Measurements from ENCODE around the gene DPP6.

The DPP6 gene

DNA sequence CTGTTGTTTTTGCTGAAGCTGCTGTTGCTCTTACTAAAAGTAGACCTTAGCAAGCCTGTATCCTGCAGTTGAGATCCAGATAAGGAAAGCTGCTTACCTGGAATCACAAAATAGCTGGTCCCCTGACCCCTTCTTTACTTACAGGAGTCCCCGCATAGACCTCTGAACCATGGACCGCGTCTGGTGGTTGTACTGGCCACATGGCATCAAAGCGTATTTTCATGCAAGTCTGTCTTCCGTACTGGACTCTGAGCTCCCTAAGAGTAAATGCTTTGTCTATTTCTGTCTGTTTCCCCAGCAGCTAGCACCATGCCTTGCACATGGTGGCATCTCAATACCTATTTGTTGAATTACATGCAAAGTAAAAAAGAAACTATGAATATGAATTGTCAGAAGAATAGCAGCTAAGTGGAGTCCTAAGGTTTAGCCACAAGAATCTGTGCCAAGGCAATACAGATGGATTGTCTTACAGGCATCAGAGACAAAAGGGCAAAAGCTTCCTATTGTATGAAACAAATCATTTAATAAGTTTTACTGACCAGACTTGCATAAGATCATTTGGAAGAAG, 791.6 kb downstream of the DPP6 start:
- Histone ChIP-seq H3K4me3 (ENCODE audit: low read length, poor library complexity, severe bottlenecking) (no peak overlapping the region), H3K9me3 (ENCODE audit: insufficient read depth, low read depth, low read length) (no peaks in the 10 kb centered on the region), H3K4me1 (ENCODE audit: insufficient read depth, low read length, poor library complexity, severe bottlenecking) (peaks cover 21% of the 10 kb centered on the region), H3F3A (ENCODE audit: low read depth) (no peaks in the 10 kb centered on the region), H3K9me2 (replicated peaks; ENCODE audit: low read depth, low read length) (no peaks in the 10 kb centered on the region), H3K27me3 (ENCODE audit: insufficient read depth, low read length, poor library complexity, severe bottlenecking) (no peaks in the 10 kb centered on the region), H3K79me2 (ENCODE audit: insufficient read depth, low read length) (no peaks in the 10 kb centered on the region), H3K36me3 (ENCODE audit: insufficient read depth, low read length) (no peaks in the 10 kb centered on the region), H3K4me2 (ENCODE audit: low read depth, low read length, poor library complexity, severe bottlenecking) (no peak overlapping the region), H2AFZ (ENCODE audit: low read length) (peak overlapping the region; percentile 45; the same call in 1 of the 2 replicates), H3K9ac (ENCODE audit: low read depth, low read length, poor library complexity, severe bottlenecking) (no peak overlapping the region), H4K20me1 (ENCODE audit: insufficient read depth, low read length, poor library complexity, severe bottlenecking) (no peaks in the 10 kb centered on the region)
- TF ChIP-seq, protein P1, sequence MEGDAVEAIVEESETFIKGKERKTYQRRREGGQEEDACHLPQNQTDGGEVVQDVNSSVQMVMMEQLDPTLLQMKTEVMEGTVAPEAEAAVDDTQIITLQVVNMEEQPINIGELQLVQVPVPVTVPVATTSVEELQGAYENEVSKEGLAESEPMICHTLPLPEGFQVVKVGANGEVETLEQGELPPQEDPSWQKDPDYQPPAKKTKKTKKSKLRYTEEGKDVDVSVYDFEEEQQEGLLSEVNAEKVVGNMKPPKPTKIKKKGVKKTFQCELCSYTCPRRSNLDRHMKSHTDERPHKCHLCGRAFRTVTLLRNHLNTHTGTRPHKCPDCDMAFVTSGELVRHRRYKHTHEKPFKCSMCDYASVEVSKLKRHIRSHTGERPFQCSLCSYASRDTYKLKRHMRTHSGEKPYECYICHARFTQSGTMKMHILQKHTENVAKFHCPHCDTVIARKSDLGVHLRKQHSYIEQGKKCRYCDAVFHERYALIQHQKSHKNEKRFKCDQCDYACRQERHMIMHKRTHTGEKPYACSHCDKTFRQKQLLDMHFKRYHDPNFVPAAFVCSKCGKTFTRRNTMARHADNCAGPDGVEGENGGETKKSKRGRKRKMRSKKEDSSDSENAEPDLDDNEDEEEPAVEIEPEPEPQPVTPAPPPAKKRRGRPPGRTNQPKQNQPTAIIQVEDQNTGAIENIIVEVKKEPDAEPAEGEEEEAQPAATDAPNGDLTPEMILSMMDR (conservative IDR thresholded peaks at IDR 0.05; ENCODE audit: low read length): no peak
- no peak for TF ChIP-seq EZH2phosphoT487 (IDR thresholded peaks at IDR 0.05; ENCODE audit: borderline replicate concordance)

DNA sequence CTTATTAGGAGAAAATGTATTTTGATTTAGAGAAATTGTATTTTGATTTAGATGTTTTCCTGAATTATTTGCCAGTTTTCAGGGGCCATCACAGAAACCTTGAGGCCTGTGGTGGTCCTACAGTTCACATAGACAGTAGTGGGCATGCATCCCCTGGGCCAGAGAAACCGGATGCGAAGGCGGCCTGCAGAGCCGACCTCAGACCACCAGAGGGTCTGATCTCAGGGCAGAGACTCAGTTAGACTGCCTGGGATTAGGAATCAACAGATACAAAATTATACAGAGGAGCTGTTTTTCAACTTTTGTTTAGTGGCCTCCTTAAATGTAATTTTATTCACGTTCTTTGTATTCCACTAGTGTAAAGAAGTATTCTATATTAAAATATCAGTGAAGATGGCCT, 792.3 kb downstream of the DPP6 start:
- TF ChIP-seq, protein P1 (conservative IDR thresholded peaks at IDR 0.05; ENCODE audit: low read length): peak; percentile 22
- TF ChIP-seq EZH2phosphoT487 (IDR thresholded peaks at IDR 0.05; ENCODE audit: borderline replicate concordance): no peak
- Histone ChIP-seq H3K4me3 (ENCODE audit: low read length, poor library complexity, severe bottlenecking) (no peak overlapping the region), H4K20me1 (ENCODE audit: insufficient read depth, low read length, poor library complexity, severe bottlenecking) (no peaks in the 10 kb centered on the region), H3F3A (ENCODE audit: low read depth) (no peaks in the 10 kb centered on the region), H3K79me2 (ENCODE audit: insufficient read depth, low read length) (no peaks in the 10 kb centered on the region), H3K27me3 (ENCODE audit: insufficient read depth, low read length, poor library complexity, severe bottlenecking) (no peaks in the 10 kb centered on the region), H2AFZ (ENCODE audit: low read length) (no peak overlapping the region), H3K4me2 (ENCODE audit: low read depth, low read length, poor library complexity, severe bottlenecking) (no peak overlapping the region), H3K9me2 (replicated peaks; ENCODE audit: low read depth, low read length) (no peaks in the 10 kb centered on the region), H3K9ac (ENCODE audit: low read depth, low read length, poor library complexity, severe bottlenecking) (no peak overlapping the region), H3K4me1 (ENCODE audit: insufficient read depth, low read length, poor library complexity, severe bottlenecking) (peaks cover 21% of the 10 kb centered on the region), H3K36me3 (ENCODE audit: insufficient read depth, low read length) (no peaks in the 10 kb centered on the region), H3K9me3 (ENCODE audit: insufficient read depth, low read depth, low read length) (no peaks in the 10 kb centered on the region)

DNA sequence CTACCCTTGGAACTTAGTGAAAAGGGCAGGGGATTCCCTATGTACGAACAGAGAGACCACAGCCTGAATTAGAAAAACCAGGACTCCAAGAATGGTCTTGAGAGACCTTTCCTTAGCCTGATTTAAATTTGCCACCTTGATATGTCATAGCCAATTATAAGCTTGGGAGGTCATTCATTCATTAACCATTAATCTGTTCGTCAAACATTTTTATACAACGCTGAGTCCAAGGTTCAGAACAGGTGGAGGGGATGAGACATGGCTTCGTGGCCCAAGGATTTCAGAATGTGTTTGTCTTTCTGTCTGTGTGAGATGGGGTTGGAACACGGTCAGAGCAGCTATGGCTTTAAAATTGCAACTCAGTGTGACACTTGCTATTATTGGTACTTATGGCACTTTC, 792.8 kb downstream of the DPP6 start:
- Histone ChIP-seq H3K4me1 (ENCODE audit: insufficient read depth, low read length, poor library complexity, severe bottlenecking) (peaks cover 21% of the 10 kb centered on the region), H3K27me3 (ENCODE audit: insufficient read depth, low read length, poor library complexity, severe bottlenecking) (no peaks in the 10 kb centered on the region), H3K36me3 (ENCODE audit: insufficient read depth, low read length) (no peaks in the 10 kb centered on the region), H3K9me3 (ENCODE audit: insufficient read depth, low read depth, low read length) (no peaks in the 10 kb centered on the region; the same call in 1 of the 2 replicates), H3K4me3 (ENCODE audit: low read length, poor library complexity, severe bottlenecking) (no peak overlapping the region), H3K79me2 (ENCODE audit: insufficient read depth, low read length) (no peaks in the 10 kb centered on the region), H3K4me2 (ENCODE audit: low read depth, low read length, poor library complexity, severe bottlenecking) (no peak overlapping the region), H3K9me2 (replicated peaks; ENCODE audit: low read depth, low read length) (no peaks in the 10 kb centered on the region), H2AFZ (ENCODE audit: low read length) (no peak overlapping the region), H4K20me1 (ENCODE audit: insufficient read depth, low read length, poor library complexity, severe bottlenecking) (no peaks in the 10 kb centered on the region), H3K9ac (ENCODE audit: low read depth, low read length, poor library complexity, severe bottlenecking) (no peak overlapping the region), H3F3A (ENCODE audit: low read depth) (no peaks in the 10 kb centered on the region)
- no peak for TF ChIP-seq EZH2phosphoT487 (IDR thresholded peaks at IDR 0.05; ENCODE audit: borderline replicate concordance)
- TF ChIP-seq, protein P1 (conservative IDR thresholded peaks at IDR 0.05; ENCODE audit: low read length): no peak

Data from Loucy (cell line).